Mesenteric fat pad (tissue), 1 donor: ENCODE data around the gene HRH4. TPM values are rescaled to one million over a fixed set of nuclear protein-coding genes. Genes with fewer than 3 reads are reported as not detected.

Experiments
- DNase-seq: peaks from one replicate; pipeline ENCODE4 v3.0.0-alpha.2; 2020; ENCODE audit warnings: low spot score
- total RNA-seq: library from RNA; stranded (reverse); fragmentation: NEBNext Ultra II Directional; extraction: Animal tissue kit (Norgen Biotek cat#: 25700); gene quantifications from one replicate; pipeline ENCODE4 v1.2.1, GENCODE V29; 2021
- donor health status: DM: yes; HTN: yes; CAD: no.

The HRH4 gene
- total RNA-seq, 1 donor from 2014 or later = 0.39 TPM

DNA sequence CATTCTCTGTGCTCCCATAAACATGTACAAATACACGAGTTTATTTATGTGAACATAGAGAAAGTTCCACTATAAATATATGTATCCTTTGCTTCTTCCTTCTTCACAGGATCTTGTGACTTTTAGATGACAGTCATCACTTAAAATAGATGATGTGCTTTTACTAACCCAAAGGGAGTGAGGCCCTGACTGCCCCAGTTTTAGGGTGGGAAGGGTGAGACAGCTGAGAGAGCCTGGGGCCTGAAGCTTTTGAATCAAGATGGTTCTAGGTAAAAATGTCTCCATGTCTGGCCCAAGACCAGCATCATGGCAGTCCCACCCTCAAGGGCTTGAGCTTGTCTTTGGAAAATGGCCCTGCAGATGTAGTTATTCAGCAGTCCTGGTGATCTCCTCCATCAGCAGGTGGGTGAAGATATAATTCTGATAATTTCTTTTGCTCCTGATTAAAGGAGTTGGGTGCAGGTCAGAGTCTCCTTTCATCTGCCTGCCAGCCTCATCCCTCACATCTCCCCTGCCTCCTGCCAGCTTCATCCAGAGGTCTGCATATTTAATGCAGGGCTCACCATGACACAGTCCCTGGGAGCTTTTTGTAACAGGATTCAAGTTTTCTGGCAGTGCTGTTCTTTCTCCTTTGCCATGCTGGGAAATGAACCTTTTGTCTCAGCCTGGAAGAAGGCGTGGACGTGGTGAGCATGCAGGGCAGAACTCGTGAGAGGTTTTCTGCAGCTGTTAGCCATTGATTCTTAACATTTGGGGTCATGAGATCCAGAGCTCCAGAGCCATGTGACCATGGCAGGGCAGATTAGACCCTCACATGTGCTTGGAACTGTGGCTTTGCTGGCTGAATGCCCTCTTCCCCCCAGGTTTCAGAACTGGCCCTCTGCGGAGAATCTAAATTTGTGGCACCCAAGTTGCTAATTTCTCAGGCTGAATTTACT, 2.7 kb downstream of the HRH4 start:
- no peak for DNase-seq

DNA sequence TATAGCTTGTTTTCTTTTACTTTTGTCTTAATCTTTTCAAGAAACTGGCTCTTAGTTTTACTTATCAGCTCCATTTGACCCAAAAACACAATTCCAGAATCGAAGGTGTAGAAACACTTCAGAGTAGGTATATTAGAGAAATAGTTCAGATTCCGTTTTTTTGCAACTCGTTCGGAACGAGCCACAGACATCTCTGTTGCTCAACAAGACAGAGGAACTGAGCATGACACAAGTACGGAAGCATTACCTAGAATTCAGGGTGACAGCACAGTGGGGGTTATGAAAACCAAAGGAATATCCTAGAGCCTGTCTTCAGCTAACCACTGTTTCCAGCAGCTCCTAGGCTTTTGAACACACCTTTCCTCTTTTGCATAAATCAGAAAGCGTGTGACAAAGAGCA, 5.0 kb downstream of the HRH4 start:
- no peak for DNase-seq

DNA sequence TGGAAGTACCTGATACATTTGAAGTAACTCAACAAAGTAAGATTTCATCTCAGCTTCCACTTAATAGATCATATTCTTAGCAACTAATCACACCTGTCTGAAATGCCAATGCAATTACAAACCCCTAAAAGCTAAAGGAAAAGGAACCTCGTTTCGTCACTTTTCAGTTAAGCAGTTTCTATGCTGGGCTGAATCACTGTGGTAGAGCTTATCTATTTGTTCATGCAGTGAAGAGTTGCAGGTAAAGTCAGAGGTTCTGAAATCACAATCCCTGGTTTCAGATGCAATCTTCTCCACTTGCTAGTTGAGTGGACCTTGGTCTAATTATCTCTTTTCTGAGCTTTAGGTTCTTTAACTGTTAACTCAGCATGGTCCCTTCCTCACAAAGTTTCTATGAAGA, 6.3 kb downstream of the HRH4 start:
- DNase-seq = no peak

- no peak for DNase-seq
Observed at GRCh38 chr18:24470022-24470618, 9.7 kb downstream of the HRH4 start.

- no peak for DNase-seq
Observed at GRCh38 chr18:24470805-24471204, 10.4 kb downstream of the HRH4 start.

DNA sequence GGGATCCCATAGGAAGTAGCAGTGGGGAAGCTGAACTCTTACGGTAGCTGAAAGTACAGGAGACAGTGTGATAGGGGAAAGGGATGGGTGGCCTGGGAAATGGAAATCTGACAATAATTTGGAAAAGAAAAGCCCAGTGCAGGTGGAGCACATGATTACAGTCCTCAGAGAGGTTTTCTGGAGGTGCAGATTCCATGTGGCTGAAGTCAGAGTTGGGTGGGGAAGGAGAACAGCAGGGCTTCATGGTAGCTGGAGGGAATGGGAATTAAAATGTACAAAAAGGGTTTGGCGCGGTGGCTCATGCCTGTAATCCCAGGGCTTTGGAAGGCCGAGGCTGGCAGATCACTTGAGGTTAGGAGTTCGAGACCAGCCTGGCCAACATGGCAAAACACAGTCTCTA, 12.2 kb downstream of the HRH4 start:
- DNase-seq = no peak

DNA sequence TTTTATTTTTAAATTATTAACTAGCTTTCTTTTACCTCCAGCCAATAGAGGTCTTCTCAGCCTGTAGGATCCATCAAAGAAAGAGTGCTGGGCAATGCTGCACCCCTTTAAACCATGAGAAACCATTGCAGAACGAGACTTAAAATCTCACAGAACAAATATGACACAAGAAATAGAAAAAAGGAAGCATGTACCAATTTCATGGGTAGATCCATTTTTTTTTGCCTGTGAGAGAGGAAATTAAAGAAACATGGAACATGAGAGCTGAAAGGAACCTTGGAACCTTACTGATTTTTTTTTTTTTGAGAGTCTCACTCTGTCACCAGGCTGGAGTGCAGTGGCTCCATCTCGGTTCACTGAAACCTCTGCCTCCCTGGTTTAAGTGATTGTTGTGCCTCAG, 14.0 kb downstream of the HRH4 start:
- DNase-seq = no peak

DNA sequence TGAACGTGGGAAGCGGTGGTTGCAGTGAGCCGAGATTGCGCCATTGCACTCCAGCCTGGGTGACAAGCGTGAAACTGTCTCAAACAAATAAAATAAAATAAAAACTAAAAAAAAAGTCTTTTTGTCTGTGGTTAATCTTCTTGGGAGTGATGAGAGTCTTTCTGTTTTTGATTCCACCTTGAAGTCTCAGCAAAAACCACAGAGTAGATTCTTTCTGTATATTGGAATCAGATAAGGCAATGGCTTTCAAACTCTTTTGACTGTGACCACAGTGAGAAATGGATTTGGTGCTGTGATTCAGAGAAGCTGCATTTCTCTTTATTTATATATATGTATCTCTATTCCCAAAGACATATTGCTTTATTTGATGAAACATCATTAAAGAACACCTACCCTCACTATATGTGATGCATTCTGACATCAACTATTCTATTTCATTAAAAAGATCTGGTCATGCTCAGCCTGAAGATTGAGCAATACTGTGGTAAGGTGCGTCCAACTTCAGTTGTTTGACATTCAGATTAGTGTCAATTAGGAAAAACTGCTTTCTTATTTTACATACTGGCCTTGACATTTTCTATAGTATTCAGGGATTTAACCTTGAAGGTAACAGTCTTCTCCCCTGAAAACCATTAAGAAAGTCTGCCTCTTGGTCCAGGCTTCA, 15.6 kb downstream of the HRH4 start:
- no peak for DNase-seq

- no peak for DNase-seq
Observed at GRCh38 chr18:24479371-24479770, 18.9 kb downstream of the HRH4 start.

- no peak for DNase-seq
Observed at GRCh38 chr18:24482821-24483220, 22.4 kb downstream of the HRH4 start.

- DNase-seq = no peak
Observed at GRCh38 chr18:24485681-24486080, 25.2 kb downstream of the HRH4 start.

GRCh38 chr18:24486684-24487083, 26.2 kb downstream of the HRH4 start:
- no peak for DNase-seq

DNA sequence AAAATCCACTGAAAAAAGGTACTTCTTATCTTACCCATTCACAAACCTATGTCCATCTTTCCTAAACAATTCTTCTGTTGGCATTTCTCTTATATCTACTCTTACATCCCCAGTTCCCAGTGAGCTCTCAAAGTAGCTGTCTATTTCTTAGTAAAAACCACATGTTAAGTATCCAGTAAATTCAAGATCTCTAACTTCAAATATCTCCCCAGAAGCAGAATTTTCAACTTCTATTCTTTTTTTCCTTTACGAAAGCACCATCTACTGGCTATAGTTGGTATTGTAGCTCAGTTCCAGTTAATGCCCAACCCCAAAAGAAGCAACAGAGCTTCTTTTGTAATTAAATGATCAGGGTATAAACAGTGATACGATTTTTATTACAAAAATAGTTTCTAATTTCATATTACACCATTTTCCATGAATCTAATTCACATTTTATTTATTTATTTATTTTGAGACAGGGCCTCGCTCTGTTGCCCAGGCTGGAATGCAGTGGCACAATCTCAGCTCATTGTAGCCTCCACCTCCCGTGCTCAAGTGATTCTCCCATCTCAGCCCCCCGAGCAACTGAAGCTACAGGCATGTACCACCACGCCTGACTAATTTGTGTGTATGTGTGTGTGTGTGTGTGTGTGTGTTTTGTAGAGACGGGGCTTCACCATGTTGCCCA, 28.5 kb downstream of the HRH4 start:
- no peak for DNase-seq

- DNase-seq = no peak
Observed at GRCh38 chr18:24490539-24490938, 30.1 kb downstream of the HRH4 start.

DNA sequence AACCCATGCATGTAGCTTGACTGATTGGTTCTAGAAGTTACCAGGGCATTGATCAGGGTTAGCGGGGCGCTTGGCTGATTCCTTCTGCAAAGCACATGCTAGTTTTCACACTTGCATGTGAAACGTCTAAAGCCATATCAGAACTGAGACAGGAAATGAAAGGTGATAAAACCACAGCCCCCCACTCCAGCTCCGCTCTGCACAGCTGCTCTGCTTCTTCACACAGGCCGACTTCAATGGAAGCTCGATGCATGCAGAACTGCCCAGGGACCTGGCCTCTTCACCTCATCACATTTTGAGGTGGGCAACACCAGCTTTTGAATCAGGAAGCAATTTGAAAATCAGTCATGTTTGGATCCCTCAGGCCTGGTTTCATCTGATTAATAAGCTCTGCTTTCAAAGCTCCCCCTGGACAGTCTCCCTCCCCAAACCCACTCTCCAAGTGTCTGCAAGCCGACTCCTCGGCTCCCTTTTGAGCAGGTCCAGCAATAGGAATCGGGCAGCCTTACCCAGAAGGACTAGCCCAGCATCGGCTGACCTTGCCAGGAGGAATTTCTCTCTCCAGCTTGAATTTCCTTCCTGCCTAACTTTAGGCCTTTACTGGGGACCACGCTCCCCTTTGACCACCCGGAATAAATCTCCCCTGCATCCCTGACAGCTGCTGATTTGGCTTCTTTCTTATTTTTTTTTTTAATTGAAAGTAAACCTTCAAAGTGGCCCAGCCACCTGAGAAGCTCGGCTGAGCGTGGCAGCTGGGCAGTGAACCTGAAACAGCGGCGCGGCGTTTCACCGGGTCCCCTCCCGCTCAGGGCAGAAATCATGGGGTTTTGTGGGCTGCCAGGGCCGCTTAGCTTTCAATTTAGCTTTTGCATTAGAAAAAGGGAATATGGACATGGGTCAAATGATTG, 31.7 kb downstream of the HRH4 start:
- no peak for DNase-seq

DNA sequence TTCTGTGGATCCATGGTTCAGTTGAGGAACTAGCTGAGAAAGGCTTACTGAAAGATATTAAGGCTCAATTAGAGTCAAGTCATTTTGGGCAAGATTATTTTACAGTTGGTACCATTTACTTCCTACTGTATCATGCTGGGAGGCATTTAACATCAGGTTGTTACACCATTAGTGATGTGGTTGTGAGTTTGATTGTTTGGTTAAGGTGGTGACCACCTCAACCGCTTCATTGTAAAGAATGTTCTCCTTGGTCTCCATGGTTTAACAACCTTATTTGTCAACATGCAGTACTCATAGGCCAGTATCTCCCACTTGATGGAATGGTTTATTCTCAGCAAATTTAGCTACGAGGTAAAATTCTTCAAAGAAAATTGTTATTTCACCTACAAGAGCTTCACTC, 34.1 kb downstream of the HRH4 start:
- no peak for DNase-seq

GRCh38 chr18:24497031-24497754, 36.8 kb downstream of the HRH4 start:
- DNase-seq = no peak

GRCh38 chr18:24499814-24500213, 39.4 kb downstream of the HRH4 start:
- DNase-seq = no peak

GRCh38 chr18:24500217-24500616, 39.8 kb downstream of the HRH4 start:
- no peak for DNase-seq

- no peak for DNase-seq
Observed at GRCh38 chr18:24500766-24501165, 40.3 kb downstream of the HRH4 start.
